ENCODE data around the gene SOD3. TPM values are rescaled to one million over a fixed set of nuclear protein-coding genes. Genes with fewer than 3 reads are reported as not detected.

The SOD3 gene
- total RNA-seq, 4 donors from 2014 or later: 48.3 to 73.6 (median 62.7) TPM

DNA sequence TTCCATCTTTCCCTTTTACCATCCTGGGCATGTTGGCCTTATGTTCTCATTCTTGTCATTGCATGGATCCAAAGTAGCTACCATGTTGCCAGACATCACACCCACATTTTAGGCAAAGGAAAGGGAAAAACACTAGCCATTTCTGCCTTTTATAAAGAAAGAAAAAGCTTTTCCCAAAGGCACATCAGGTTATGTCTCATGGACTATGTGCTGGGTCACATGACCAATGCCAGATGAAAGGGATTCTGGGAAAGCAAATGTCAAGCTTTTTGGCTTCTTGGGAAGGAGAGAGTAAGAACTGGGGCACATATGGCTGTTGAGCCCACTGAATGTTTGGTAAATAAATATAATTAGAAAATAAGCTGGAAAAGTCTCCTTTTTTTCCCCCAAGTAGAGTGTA, 4.3 kb upstream of the SOD3 start:
- no peak for DNase-seq (ENCODE audit: low spot score in 2 of 2)
- H3K4me3 ChIP-seq (ENCODE audit: low read depth, poor library complexity, severe bottlenecking): no peak overlapping the region
- intact Hi-C loops (cut with DNase I; ENCODE audit: low total_unique reads): no loop called here
- TF ChIP-seq, protein P1, sequence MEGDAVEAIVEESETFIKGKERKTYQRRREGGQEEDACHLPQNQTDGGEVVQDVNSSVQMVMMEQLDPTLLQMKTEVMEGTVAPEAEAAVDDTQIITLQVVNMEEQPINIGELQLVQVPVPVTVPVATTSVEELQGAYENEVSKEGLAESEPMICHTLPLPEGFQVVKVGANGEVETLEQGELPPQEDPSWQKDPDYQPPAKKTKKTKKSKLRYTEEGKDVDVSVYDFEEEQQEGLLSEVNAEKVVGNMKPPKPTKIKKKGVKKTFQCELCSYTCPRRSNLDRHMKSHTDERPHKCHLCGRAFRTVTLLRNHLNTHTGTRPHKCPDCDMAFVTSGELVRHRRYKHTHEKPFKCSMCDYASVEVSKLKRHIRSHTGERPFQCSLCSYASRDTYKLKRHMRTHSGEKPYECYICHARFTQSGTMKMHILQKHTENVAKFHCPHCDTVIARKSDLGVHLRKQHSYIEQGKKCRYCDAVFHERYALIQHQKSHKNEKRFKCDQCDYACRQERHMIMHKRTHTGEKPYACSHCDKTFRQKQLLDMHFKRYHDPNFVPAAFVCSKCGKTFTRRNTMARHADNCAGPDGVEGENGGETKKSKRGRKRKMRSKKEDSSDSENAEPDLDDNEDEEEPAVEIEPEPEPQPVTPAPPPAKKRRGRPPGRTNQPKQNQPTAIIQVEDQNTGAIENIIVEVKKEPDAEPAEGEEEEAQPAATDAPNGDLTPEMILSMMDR (IDR thresholded peaks at IDR 0.05): no peak
- TF ChIP-seq POLR2A (IDR thresholded peaks at IDR 0.05): no peak

DNA sequence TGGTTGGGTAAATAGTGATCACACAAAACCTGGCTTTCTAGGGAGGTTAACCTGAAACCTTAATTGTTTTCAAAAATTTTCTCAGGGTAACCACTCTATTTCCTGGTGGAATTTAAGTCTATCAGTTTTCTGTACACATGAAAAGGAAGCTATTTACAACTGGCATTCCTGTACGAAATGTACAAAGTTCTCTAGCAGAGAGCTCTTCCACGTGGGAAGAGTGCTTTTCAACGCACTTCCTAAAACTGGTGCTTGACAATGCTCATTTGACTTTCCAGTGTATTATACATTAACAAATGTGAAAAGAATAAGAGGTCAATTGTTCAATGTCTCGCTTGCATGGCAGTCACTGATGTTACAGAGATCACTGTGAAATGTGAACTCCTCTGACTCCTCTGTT, 2.8 kb upstream of the SOD3 start:
- WGBS, 2 donors: 77 to 81% methylated on average over 4 of the region's 4 CpGs

DNA sequence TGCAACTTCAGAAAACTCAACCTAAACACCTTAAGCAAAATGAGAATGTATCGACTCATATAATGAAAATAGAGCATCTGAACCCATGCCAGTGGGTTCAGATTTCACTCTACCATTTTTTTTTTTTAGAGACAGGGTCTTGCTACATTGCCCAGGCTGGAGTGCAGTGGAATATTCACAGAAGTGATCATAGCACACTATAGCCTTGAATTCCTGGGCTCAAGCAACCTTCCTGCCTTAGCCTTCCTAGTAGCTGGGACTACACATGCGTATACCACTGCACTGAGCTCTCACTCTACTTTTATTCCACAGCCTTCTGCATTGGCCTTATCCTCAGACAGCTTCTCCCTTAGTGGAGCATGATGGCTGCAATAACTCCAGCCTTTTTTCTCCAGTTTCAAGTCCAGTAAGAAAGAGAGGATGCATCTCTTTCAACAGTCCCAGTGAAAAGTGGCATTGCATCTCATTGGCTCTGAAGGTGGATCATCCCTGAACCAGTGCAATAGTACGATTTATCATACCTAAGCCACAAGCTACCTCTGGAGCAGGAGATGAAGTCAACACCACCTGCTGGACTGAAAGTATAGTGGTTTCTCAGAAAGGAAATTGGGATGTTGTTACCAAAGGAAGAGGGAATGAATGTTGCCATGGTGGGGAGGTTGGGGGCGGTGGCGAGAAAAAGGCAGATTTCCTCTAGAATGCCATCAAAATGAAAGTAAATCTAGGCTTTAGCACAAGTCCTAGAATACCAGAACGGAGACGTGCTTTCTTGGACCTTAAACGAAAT, 2.0 kb upstream of the SOD3 start:
- TF ChIP-seq, protein P1 (IDR thresholded peaks at IDR 0.05): no peak
- no peak for TF ChIP-seq POLR2A (IDR thresholded peaks at IDR 0.05)
- WGBS, 2 donors: 72 to 78% methylated on average over 8 of the region's 8 CpGs
- intact Hi-C loops (cut with DNase I; ENCODE audit: low total_unique reads): no loop called here
- DNase-seq (ENCODE audit: low spot score in 2 of 2): no peak
- no peak overlapping the region for H3K4me3 ChIP-seq (ENCODE audit: low read depth, poor library complexity, severe bottlenecking)

More for the DNA sequence above, 2.8 kb upstream of the SOD3 start:
- DNase-seq (ENCODE audit: low spot score in 2 of 2): no peak
- no peak overlapping the region for H3K4me3 ChIP-seq (ENCODE audit: low read depth, poor library complexity, severe bottlenecking)
- intact Hi-C loops (cut with DNase I; ENCODE audit: low total_unique reads): no loop called here
- TF ChIP-seq, protein P1 (IDR thresholded peaks at IDR 0.05): no peak
- TF ChIP-seq POLR2A (IDR thresholded peaks at IDR 0.05): no peak

DNA sequence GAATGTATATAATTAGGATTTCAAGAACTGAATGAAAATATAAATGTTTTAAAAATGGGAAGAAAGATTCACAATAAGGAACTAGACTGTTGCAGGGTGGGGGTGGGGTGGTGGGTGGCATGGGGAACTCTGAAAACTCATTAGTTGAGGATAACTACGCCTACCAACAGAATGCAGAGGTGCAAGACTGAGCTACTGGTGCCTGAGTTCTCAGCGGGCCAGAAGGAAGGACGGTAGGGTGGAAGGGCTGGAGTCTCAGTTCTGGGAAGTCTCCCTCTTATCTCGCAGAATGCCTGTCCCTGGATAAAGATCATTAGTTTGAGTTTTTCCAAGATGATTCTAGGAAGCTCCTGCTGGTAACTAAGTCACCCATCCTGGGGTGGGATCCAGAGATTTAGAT, 1.3 kb upstream of the SOD3 start:
- no peak for DNase-seq (ENCODE audit: low spot score in 2 of 2)
- TF ChIP-seq POLR2A (IDR thresholded peaks at IDR 0.05): no peak
- TF ChIP-seq, protein P1 (IDR thresholded peaks at IDR 0.05): no peak
- intact Hi-C loops (cut with DNase I; ENCODE audit: low total_unique reads): no loop called here
- WGBS, 2 donors: 79 to 81% methylated on average over 4 of the region's 4 CpGs
- H3K4me3 ChIP-seq (ENCODE audit: low read depth, poor library complexity, severe bottlenecking): no peak overlapping the region

DNA sequence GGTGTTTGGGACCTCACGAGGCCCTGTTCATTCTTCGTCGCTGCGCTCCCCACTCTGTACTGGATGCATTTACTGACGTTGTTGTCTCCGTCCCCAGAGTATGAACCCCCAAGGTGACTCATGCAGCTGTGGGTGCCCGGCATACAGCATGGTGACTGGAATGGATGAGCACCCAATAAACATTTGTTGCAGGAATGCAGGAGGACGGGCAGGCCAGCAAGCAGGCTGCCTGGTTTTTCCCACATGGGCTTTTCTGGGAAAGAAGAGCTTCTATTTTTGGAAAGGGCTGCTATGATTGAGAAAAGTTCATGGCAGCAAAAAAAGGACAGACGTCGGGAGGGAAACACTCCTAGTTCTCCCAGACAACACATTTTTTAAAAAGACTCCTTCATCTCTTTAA, 893 bp upstream of the SOD3 start:
- no peak for TF ChIP-seq POLR2A (IDR thresholded peaks at IDR 0.05)
- TF ChIP-seq, protein P1 (IDR thresholded peaks at IDR 0.05): no peak
- no peak overlapping the region for H3K4me3 ChIP-seq (ENCODE audit: low read depth, poor library complexity, severe bottlenecking)
- 62 to 65% methylated on average over 10 of the region's 10 CpGs for WGBS, 2 donors
- no peak for DNase-seq (ENCODE audit: low spot score in 2 of 2)
- intact Hi-C loops (cut with DNase I; ENCODE audit: low total_unique reads): no loop called here

All from lower leg skin (tissue), 4 donors.